Stimulated activated CD4-positive, alpha-beta T cell treated with anti-CD3 and anti-CD28 coated beads, TNF-alpha, amount 100 ng/mL, for 24 hours (primary cell): ENCODE results near the gene MEIS1.

Experiments used
- DNase-seq, 3 experiments: peaks; one replicate each; pipeline ENCODE4 v3.0.0-alpha.2; 2020; ENCODE audit warnings: low read depth in 3 of 3

MEIS1 gene

DNA sequence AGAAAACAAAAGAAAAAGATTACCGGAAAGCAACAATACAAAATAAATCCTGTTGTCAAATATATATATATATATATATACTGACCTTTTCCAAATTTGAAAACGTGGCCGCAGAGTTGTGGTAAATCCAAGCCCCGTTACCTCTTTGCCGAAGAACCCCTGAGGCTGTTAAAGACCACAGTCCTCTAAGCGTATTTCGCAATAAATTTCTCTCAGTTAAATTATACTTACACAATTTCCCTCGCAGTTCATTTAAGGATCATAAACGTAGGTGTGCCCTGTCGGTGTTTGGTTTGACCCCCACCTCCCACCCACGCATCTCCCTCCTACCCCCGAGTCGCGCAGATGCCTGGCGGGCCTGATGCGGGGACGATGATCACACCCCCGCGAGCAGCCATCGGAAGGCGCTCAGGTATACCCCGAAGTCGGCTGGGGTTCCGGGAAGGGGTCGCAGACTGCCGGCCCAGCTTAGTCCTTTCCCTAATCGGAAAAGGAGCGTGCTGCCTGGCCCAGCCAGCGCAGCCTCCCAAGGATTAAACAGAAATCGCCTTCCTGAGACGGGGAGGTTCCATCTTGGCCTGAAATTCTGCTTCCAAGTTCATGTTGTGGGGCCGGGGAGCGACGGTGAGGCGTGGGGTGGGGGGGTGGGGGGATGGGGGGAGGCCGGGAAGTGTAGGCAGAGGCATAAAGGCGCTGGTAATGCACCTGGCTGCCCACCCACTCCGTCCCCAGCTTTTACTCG lies 2.9 kb upstream of the MEIS1 start:
- DNase-seq, result no peak

DNA sequence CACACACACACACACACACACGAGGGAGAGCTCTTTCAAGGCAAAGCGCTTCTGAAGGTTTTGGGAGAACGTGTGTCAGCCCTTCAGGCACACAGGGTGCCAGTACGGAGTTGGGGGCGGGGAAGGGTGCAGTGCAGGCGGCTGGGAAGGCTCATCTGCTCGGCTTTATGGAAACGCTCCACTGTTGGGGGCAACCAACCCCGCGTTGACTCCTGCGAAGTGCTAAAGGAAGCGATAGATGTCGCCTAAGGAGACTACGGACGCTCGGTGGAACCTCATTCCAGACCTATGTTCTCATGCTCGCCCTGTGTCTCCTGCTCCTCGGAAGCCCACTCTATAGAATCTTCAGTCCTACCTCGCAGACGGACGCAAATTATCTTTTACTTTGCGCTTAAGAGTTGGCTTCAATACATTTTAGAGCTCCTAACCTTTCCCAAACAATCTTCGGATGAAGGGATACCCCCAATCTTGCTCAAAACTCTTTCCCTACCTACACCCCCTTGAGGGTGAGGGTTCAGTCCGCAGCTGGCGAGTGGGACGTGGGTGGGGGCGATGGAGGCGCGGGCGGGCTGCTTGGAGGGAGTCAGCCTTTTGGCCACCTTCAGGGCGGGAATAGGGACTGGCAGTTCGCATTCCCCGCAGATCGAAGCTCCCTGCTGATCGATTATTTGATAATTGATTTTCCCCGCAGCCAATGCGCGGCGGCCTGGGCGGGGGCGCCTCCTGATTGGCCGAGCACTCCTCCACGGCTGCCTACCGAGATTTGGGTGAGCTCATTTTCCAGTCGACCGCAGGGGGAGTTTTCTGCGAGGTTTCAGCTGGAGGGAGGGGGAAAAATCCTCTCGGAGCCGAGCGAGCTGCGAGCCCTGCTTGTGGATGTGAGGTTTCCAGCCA lies 1.9 kb upstream of the MEIS1 start:
- DNase-seq, result peak in 1 of 3 experiments; percentile 7

- DNase-seq, result no peak
These were observed 1.3 kb upstream of the MEIS1 start for GRCh38 chr2:66433695-66433944.

- no peak for DNase-seq
These were observed 813 bp upstream of the MEIS1 start for GRCh38 chr2:66433945-66434678.

DNA sequence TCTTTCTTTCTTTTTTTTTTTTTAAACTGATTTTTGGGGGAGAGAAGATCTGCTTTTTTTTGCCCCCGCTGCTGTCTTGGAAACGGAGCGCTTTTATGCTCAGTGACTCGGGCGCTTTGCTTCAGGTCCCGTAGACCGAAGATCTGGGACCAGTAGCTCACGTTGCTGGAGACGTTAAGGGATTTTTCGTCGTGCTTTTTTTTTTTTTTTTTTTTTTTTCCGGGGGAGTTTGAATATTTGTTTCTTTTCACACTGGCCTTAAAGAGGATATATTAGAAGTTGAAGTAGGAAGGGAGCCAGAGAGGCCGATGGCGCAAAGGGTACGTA lies 587 bp downstream of the MEIS1 start:
- no peak for DNase-seq

DNA sequence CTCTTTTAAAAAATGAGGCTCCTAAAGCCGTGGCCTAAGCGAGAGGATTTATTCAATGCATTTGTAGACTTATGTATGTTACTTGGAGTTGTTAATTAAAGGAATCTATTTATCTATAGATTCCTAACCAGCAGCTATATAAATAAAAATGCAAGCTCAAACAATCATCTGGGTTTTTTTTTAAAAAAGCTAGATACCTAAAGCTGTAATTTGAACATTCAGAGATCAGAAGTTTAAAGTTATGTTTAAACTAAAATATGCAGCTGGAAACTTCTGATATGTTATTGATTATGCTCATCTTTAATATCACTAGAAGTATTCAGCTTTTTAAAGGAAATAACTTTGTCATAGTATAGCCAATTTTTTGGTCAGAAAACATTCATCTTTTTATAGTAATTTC lies 1.0 kb downstream of the MEIS1 start:
- DNase-seq, result no peak

DNA sequence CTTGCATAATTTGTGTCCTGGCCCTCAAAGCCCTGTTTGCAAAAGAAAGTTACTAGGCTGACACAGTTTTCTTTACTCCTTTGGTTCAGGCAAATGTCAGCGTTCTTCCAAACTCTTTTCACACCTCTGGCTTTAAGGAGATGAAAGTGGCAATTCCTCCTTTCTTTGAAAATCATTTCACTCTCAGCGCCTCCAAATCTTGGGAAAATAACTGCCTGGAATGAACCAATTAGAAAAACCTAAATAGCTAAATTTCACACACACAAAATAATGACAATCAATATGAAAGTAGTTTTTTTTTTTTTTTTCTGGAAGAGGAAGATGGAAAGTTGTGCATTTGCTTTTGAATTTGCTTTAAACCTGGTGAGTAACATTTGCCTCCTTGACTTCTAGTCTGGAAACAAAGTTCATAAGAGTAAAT lies 1.7 kb downstream of the MEIS1 start:
- DNase-seq, result no peak

GRCh38 chr2:66437109-66437690 lies 2.3 kb downstream of the MEIS1 start:
- DNase-seq, result no peak

DNA sequence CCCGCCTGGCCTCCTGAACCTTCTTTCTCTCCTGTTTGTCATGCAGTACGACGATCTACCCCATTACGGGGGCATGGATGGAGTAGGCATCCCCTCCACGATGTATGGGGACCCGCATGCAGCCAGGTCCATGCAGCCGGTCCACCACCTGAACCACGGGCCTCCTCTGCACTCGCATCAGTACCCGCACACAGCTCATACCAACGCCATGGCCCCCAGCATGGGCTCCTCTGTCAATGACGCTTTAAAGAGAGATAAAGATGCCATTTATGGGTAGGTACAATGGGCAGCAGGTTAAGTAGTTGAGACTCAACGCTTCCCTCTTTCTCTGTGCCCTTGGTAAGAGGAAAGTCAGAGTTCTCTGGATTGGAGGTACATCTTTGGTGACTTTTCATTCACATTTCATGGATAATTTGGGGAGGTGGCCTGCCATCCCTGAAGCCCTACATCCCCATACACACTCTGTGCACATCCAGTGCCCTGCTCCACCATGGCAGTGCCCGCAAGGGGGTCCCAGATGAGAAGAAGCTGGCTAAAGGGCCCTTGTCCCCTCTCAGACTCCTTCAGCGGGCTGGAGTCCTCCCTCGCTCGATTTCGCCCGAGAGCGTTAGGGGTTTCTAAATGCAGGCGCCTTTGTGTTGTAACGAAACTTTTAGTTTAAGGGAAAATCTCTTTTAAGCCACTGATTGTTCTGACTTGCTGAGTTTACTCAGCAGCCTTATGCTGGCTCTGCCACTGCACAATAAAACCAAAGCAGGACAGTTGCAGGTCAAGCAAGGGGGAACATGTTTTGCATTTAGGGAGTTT lies 3.0 kb downstream of the MEIS1 start:
- no peak for DNase-seq

DNA sequence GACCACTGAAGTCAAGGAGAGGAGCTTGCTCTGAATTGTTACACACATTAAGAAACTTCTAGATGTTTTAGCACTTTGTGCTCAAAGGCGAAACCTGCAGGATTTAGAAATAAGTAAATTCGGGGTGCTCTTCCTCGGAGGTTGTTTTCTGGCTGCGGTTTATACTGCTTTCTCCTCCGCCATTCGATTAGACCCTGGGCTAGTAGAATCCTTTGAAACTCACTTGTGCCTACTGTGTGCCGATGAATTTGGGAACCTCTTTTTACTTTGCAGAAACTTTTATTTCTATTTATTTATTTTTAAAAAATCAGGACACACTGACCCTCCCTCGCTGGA lies 3.5 kb downstream of the MEIS1 start:
- no peak for DNase-seq

- no peak for DNase-seq
These were observed 4.2 kb downstream of the MEIS1 start for GRCh38 chr2:66438891-66439811.

- no peak for DNase-seq
These were observed 5.1 kb downstream of the MEIS1 start for GRCh38 chr2:66439812-66440542.

- no peak for DNase-seq
These were observed 6.0 kb downstream of the MEIS1 start for GRCh38 chr2:66440708-66441497.

GRCh38 chr2:66441581-66442320 lies 6.8 kb downstream of the MEIS1 start:
- DNase-seq, result no peak

DNA sequence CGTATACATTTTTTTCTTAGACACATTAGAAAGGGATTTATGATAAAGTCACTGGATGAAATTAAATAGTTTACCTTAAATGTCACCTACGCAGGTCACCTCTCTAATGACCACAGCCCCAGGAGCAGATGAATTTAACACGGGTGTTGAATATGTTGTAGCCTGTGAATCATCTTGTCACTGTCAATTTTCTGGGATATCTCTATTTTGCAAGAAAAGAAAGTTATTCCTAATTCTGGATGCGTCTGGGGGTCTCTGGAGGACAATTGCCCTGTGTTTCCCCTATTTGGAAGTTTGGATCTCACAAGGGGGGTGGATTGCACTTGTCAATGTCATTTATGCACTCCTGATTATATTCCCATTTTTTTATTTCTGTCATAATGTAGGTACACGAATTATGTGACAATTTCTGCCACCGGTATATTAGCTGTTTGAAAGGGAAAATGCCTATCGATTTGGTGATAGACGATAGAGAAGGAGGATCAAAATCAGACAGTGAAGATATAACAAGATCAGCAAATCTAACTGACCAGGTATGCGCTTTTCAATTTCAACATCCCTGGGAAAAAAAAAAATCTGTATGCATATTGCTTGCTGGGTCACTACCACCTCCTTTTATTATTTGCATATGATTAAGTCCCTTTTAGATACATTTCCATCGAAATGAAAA lies 7.7 kb downstream of the MEIS1 start:
- no peak for DNase-seq

GRCh38 chr2:66443186-66443978 lies 8.5 kb downstream of the MEIS1 start:
- no peak for DNase-seq
